ENCODE results near the gene E2F4. TPM values are rescaled to one million over a fixed set of nuclear protein-coding genes. Genes with fewer than 3 reads are reported as not detected.

Gene E2F4
- total RNA-seq, 4 donors from 2014 or later: 56.8 to 74.8 (median 68.1) TPM

DNA sequence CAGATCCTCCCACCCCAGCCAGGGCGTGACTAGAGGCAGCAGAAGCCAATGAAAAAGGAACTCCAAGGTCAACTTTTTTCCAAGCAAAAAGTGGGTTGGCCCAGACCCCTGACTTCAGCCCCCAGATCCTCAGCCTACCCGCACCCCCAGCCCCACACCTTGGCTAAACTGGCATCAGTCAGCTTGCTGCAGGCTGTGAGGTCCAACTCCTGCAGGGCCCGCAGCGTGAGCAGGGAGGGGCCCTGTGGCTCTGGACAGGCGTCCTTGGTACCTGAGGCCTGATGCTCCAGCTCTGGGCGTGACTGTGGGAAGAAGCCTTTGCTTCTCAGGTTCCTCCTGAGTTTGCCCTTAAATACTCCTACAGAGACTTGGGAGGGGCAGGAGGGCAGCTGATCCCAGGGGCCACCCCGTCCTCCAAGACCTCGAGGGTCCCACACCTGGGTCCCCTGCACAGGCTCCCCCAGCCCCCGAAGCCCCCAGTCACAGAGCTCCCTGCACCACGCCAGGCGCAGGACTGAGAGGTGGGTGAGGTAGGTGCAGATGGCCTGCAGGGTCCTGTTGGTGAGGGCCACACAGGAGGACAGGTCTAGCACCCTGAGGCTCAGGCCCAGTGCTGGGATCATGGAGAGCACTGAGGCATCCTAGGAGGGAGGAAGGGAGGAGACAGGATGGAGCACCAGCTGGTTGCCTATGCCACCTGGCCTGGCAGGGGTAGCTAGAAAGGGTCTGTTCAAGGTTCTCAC is 16.4 kb downstream of the E2F4 start:
- WGBS, 2 donors: 85 to 87% methylated on average over 8 to 11 of the region's 11 CpGs
- no peak for DNase-seq (ENCODE audit: low spot score in 2 of 2)
- no peak overlapping the region for H3K4me3 ChIP-seq (ENCODE audit: low read depth, poor library complexity, severe bottlenecking)
- no peak for TF ChIP-seq POLR2A (IDR thresholded peaks at IDR 0.05)
- TF ChIP-seq, protein P1, sequence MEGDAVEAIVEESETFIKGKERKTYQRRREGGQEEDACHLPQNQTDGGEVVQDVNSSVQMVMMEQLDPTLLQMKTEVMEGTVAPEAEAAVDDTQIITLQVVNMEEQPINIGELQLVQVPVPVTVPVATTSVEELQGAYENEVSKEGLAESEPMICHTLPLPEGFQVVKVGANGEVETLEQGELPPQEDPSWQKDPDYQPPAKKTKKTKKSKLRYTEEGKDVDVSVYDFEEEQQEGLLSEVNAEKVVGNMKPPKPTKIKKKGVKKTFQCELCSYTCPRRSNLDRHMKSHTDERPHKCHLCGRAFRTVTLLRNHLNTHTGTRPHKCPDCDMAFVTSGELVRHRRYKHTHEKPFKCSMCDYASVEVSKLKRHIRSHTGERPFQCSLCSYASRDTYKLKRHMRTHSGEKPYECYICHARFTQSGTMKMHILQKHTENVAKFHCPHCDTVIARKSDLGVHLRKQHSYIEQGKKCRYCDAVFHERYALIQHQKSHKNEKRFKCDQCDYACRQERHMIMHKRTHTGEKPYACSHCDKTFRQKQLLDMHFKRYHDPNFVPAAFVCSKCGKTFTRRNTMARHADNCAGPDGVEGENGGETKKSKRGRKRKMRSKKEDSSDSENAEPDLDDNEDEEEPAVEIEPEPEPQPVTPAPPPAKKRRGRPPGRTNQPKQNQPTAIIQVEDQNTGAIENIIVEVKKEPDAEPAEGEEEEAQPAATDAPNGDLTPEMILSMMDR (IDR thresholded peaks at IDR 0.05): no peak
- intact Hi-C loops (cut with DNase I; ENCODE audit: low total_unique reads): no loop called here

DNA sequence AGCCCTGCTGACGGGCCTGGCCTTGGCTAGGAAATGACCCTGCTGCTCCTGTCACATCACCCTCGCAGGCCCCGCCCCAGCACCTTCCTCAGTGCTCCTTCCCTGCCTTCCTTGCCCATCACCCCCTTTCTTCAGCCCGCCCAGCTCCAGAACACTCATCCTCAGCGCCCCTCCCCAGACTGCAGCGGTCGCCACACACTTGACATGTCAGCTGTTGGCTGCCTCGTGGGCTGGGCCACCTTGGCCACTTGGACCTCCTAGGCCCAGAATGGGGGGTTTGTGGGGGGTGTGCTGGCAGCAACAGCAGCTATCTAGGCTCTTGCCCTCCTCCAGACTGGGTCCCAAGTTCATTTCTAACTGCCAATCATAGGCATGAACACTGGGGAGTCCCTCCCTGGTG is 17.6 kb downstream of the E2F4 start:
- WGBS, 2 donors: 91 to 95% methylated on average over 8 of the region's 8 CpGs
- TF ChIP-seq, protein P1 (IDR thresholded peaks at IDR 0.05): no peak
- no peak for TF ChIP-seq POLR2A (IDR thresholded peaks at IDR 0.05)
- no peak overlapping the region for H3K4me3 ChIP-seq (ENCODE audit: low read depth, poor library complexity, severe bottlenecking)
- DNase-seq (ENCODE audit: low spot score in 2 of 2): no peak
- intact Hi-C loops (cut with DNase I; ENCODE audit: low total_unique reads): no loop called here

- H3K4me3 ChIP-seq (ENCODE audit: low read depth, poor library complexity, severe bottlenecking): no peak overlapping the region
- WGBS, 2 donors: 86 to 90% methylated on average over 10 to 23 of the region's 25 CpGs
- intact Hi-C loops (cut with DNase I; ENCODE audit: low total_unique reads): no loop called here
- TF ChIP-seq, protein P1 (IDR thresholded peaks at IDR 0.05): no peak
- TF ChIP-seq POLR2A (IDR thresholded peaks at IDR 0.05): no peak
- DNase-seq (ENCODE audit: low spot score in 2 of 2): no peak
These were observed 18.3 kb downstream of the E2F4 start for GRCh38 chr16:67210069-67210937.

GRCh38 chr16:67211674-67212073 is 19.7 kb downstream of the E2F4 start:
- H3K4me3 ChIP-seq (ENCODE audit: low read depth, poor library complexity, severe bottlenecking): no peak overlapping the region
- intact Hi-C loops (cut with DNase I; ENCODE audit: low total_unique reads): no loop called here
- TF ChIP-seq POLR2A (IDR thresholded peaks at IDR 0.05): no peak
- TF ChIP-seq, protein P1 (IDR thresholded peaks at IDR 0.05): no peak
- 83 to 85% methylated on average over 7 of the region's 7 CpGs for WGBS, 2 donors
- no peak for DNase-seq (ENCODE audit: low spot score in 2 of 2)

GRCh38 chr16:67212766-67213165 is 20.8 kb downstream of the E2F4 start:
- intact Hi-C loops (cut with DNase I; ENCODE audit: low total_unique reads): no loop called here
- DNase-seq (ENCODE audit: low spot score in 2 of 2): no peak
- H3K4me3 ChIP-seq (ENCODE audit: low read depth, poor library complexity, severe bottlenecking): no peak overlapping the region
- TF ChIP-seq POLR2A (IDR thresholded peaks at IDR 0.05): no peak
- TF ChIP-seq, protein P1 (IDR thresholded peaks at IDR 0.05): no peak
